NOMO-1 treated with dmso at 0.1 percent for 144 hours (cell line): ENCODE results near the gene CHMP3.

ENCODE experiments used
- DNase-seq: peaks from one replicate; lab custom pipeline; 2025; ENCODE audit not compliant: unreplicated experiment; lab: John Stamatoyannopoulos, UW

The CHMP3 gene

DNA sequence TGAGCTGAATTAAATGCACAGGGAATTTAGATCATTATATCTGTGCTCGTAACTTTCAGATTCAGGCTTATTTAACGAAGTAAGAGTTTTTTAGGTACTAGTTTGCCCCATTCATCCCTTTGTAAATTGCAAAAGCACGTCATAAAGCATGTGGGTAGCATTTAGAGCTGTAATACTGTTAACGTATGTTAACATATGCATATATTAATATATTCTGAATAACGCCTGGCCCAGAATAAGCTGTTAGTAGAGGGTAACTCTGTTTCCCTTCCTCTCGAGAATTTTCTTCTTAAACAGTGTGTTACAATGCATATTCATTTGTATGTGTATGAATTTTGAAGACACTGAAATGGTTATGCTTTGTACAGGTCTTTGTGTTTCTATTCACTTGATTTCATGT is 91.6 kb downstream of the CHMP3 start:
- no peak for DNase-seq

DNA sequence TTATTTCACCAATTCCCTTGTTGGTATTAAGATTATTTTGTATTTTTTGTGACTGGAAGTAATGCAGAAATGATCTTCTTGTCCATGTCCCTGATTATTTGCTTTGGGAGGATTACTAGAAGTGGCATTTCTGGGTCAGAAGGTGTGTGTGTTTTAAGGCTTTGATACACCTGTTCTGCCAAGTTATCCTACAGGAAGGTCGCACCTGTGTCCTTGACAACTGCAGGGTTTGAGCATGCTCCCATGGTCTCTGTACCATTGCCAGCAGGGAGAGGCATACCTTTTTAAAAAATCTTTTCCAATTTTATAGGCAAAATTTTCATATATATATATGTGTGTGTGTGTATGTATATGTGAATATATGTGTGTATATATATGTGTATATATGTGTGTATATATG is 92.4 kb downstream of the CHMP3 start:
- no peak for DNase-seq

DNA sequence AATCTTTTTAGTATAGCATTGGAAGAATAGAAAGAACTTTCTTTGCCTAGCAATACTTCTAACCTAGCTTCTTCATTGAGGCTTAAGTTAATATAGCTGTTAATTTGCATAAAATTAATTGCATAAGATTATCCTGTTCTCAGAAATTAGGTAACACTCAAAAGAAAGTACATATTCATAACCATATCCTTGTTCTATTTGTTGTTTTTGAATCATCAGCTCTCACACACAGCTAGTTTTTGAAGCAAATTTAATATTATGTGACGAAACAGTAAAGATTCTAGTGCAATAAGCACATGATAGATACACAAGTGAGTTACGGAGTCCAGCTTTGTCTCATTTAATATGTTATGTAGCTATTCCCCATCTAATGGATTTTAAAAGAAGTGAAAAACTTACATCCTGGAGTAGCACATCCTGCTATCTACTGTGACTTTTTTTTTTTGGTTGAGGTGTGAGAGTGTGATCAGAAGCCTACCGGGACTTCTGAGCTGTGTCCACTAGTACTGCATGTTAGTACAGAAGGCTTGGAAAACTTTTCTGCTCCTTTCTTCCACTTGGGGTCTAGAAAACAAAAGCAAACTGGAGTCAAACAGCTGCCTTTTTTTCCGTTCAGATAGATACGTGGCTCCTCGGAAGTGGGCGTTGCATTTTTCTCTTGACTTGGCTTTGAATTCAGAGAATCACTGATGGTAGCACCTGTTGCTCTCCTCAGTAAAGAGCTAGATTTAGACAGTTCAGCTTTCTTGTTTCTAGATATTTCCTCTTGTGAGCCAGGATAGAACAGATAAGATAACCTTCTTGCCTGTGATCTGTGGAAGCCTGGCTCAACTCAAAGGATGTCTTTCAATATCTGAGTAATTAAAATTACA is 94.8 kb downstream of the CHMP3 start:
- DNase-seq: no peak

DNA sequence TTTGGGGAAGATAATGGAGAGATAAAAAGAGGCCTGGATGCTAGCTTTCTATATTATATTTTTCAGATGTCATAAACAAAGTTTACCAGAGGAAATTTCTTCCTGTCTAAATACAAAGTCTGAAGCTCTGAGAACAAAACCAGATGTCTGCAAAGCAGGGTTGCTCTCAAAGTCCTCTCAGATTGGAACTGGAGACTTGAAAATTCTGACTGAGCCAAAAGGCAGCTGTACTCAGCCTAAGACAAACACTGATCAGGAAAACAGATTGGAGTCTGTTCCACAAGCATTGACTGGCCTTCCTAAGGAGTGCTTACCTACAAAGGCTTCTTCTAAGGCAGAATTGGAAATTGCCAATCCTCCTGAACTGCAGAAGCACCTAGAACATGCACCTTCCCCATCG is 96.9 kb downstream of the CHMP3 start:
- no peak for DNase-seq

DNA sequence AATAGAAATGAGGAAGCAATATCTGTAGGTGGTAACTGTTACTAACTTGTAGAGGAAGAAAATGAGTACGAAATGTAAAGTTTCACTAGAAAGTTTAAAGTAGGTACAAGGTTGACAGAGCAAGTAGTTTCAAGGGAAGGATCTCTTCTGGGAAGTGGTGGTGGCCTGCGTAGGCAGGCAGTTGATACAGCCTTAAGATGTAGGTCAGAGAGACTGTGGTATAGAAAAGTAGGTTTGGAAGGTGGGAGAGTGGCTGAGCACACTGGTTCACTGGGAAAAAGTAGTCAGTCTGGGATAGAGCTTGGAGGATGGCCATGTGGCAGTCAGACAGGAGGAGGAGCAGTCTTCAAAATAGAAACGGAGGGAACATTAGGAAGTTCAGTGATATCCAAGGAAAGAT is 98.6 kb downstream of the CHMP3 start:
- no peak for DNase-seq

DNA sequence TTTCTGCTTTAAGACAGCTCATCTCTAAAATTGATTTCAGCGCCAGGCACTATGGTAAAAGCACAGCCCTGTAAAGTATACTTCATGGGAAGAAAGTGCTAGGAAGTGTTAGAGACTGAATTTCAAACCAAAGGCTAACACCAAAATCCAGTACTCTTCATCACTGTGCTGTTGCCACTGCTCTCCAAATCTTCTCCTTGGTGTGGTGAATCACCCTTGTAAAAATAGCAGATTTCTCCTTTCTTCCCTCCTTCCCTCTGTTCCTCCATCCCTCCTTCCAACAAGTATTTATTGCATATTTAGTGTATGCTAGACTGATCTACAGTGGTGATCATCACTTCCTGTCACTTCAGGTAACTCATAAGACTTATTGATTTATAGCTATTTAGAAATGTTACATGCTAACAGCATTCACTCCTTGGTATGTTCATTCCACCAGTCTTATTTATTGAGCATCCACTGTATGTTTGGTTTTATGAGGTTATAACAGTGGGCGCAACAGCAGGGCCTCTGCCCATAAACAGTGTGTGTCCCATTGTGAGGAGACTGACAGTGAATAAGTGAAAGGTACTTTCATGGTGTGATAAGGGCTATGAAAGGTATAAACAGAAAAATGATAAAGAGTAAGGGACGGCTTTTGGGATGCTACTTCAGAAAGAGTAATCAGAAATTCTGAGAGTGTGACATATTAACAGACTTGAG is 102.0 kb downstream of the CHMP3 start:
- no peak for DNase-seq

DNA sequence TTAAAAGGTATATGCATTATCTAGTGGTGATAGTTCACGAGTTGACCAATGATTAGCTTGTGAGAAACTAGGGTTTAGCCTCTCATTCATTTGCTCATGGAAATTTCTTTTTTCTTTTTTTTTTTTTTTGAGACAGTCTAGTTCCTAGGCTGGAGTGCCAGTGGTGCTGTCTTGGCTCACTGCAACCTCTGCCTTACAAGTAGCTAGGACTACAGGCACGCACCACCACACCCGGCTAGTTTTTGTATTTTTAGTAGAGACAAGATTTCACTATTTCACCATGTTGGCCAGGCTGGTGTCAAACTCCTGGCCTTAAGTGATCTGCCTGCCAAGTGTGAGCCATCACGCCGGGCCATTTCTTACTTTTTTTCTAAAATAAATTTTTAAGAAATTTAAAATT is 108.1 kb downstream of the CHMP3 start:
- DNase-seq: no peak

DNA sequence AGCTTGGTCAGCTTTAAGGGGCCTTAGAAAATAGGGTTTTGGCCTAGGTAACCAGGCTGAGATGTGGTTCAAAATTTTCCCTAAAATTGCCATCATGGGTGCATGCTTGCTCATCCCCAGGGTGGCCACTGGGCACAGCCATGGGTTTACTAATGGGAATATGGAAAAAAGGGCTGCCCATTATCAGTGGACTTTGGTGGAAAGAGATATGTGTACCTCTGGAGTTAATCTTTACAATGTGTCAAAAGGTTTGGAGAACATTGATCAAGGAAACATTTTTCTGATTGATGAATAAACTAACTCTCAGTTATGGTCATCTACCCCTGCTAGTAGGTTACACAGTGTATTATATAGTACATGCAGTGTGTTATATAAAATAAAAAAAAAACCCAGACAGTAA is 109.0 kb downstream of the CHMP3 start:
- DNase-seq: no peak

DNA sequence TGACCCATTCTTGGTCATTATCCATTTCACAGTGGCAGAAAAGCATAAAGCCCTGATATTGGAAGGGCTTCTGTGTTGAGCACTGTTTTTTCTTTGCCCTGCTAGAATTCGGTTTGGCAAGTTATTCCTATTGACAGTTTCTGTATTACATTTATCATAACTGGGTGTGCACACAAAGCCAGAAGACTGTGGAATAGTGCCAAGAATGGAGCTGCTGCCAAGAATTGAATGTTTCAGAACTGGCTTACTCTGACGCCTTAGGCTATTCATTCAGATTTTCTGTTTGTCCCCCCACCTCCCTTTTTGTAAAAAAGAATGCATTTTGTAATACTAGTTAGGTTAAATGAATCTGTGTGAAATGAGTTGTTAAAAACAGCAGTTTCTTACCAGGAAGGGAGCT is 109.4 kb downstream of the CHMP3 start:
- no peak for DNase-seq
